Measurements from ENCODE around the gene CDH18.

CDH18 gene

DNA sequence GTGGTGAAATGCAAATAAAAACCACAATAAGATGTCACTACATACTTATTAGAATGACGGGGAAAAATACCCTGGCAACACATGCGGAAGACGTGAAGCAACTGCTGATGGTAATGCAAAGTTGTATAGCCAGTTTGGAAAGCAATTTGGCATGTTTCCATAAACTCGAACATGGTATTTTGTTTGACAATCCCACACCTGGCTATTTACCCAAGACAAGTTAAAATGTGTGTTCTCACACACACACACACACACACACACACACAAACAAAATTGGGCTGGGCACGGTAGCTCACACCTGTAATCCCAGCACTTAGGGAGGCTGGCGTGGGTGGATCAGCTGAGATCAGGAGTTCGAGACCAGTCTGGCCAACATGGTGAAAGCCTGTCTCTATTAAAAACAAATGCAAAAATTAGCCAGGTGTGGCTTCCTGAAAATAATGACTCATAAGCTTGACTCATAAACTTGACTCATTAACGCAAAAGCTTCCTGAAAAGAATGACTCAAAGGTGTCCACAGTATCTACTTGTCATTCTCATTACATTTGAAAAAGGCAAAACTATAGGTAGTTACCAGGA is 456.5 kb downstream of the CDH18 start:
- Histone ChIP-seq H3K27me3 (ENCODE audit: insufficient read depth, low read depth) (no peaks in the 10 kb centered on the region), H4K20me1 (ENCODE audit: insufficient read depth) (no peaks in the 10 kb centered on the region), H2AFZ (ENCODE audit: low read depth) (no peak overlapping the region), H3K4me2 (no peak overlapping the region), H3K36me3 (ENCODE audit: insufficient read depth) (no peaks in the 10 kb centered on the region), H3K4me3 (IDR thresholded peaks at IDR 0.05; ENCODE audit: insufficient read depth, low read depth, low read length) (no peak overlapping the region), H3K27ac (no peak overlapping the region), H3K9ac (no peak overlapping the region), H3K79me2 (ENCODE audit: insufficient read depth, low read depth) (no peaks in the 10 kb centered on the region), H3K4me1 (ENCODE audit: low read depth, poor library complexity, severe bottlenecking) (no peaks in the 10 kb centered on the region)
- TF ChIP-seq, protein P1, sequence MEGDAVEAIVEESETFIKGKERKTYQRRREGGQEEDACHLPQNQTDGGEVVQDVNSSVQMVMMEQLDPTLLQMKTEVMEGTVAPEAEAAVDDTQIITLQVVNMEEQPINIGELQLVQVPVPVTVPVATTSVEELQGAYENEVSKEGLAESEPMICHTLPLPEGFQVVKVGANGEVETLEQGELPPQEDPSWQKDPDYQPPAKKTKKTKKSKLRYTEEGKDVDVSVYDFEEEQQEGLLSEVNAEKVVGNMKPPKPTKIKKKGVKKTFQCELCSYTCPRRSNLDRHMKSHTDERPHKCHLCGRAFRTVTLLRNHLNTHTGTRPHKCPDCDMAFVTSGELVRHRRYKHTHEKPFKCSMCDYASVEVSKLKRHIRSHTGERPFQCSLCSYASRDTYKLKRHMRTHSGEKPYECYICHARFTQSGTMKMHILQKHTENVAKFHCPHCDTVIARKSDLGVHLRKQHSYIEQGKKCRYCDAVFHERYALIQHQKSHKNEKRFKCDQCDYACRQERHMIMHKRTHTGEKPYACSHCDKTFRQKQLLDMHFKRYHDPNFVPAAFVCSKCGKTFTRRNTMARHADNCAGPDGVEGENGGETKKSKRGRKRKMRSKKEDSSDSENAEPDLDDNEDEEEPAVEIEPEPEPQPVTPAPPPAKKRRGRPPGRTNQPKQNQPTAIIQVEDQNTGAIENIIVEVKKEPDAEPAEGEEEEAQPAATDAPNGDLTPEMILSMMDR (conservative IDR thresholded peaks at IDR 0.05; ENCODE audit: low read depth, low read length): no peak

DNA sequence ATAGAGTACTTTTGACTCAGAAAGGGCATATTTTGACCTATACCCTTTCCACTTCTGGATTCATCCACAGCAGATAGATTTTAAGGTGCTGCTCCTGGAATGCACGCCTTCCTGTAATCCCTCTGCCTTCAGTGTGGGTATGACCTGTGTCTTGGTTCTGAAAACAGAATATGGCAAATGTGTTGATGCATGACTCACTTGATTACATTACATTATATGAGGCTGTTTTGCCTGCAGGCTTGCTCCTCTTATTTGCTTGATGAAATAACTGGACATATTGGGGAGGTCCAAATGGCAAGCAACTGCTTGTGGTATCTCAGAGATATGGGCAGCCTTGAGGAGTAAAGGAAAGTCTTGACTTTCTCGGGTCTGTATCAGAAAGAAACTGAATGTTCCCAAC is 468.6 kb downstream of the CDH18 start:
- Histone ChIP-seq H3K4me3 (IDR thresholded peaks at IDR 0.05; ENCODE audit: insufficient read depth, low read depth, low read length) (no peak overlapping the region), H3K27ac (no peak overlapping the region), H3K27me3 (ENCODE audit: insufficient read depth, low read depth) (no peaks in the 10 kb centered on the region), H3K36me3 (ENCODE audit: insufficient read depth) (no peaks in the 10 kb centered on the region; the same call in 1 of the 2 replicates), H3K79me2 (ENCODE audit: insufficient read depth, low read depth) (no peaks in the 10 kb centered on the region), H3K4me2 (no peak overlapping the region), H3K9ac (no peak overlapping the region), H3K4me1 (ENCODE audit: low read depth, poor library complexity, severe bottlenecking) (no peaks in the 10 kb centered on the region), H2AFZ (ENCODE audit: low read depth) (no peak overlapping the region), H4K20me1 (ENCODE audit: insufficient read depth) (no peaks in the 10 kb centered on the region)
- TF ChIP-seq, protein P1 (conservative IDR thresholded peaks at IDR 0.05; ENCODE audit: low read depth, low read length): no peak

DNA sequence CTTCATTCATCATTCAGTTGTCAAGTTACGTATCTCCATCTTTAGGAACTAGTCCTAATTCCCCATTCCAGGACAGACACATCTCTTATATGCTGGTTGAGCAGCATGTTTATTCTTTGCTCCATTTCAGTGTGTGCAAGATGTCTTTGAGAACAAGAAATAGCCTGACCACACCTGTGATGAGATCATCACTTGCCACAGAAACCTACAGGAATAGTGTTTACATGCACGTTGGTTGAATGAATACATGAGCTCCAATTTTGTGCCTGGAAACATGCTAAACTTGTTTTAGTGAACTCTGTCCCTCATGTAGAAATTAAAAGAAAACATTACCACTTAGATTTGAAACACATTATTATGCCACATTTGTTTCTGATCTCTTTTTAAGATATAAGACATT is 489.1 kb downstream of the CDH18 start:
- Histone ChIP-seq H4K20me1 (ENCODE audit: insufficient read depth) (no peaks in the 10 kb centered on the region; the same call in 1 of the 2 replicates), H3K79me2 (ENCODE audit: insufficient read depth, low read depth) (no peaks in the 10 kb centered on the region), H3K36me3 (ENCODE audit: insufficient read depth) (no peaks in the 10 kb centered on the region), H3K4me1 (ENCODE audit: low read depth, poor library complexity, severe bottlenecking) (peaks cover 14% of the 10 kb centered on the region), H3K4me2 (no peak overlapping the region), H3K27me3 (ENCODE audit: insufficient read depth, low read depth) (no peaks in the 10 kb centered on the region), H3K27ac (no peak overlapping the region), H3K4me3 (IDR thresholded peaks at IDR 0.05; ENCODE audit: insufficient read depth, low read depth, low read length) (no peak overlapping the region), H3K9ac (no peak overlapping the region), H2AFZ (ENCODE audit: low read depth) (no peak overlapping the region)
- TF ChIP-seq, protein P1 (conservative IDR thresholded peaks at IDR 0.05; ENCODE audit: low read depth, low read length): no peak

DNA sequence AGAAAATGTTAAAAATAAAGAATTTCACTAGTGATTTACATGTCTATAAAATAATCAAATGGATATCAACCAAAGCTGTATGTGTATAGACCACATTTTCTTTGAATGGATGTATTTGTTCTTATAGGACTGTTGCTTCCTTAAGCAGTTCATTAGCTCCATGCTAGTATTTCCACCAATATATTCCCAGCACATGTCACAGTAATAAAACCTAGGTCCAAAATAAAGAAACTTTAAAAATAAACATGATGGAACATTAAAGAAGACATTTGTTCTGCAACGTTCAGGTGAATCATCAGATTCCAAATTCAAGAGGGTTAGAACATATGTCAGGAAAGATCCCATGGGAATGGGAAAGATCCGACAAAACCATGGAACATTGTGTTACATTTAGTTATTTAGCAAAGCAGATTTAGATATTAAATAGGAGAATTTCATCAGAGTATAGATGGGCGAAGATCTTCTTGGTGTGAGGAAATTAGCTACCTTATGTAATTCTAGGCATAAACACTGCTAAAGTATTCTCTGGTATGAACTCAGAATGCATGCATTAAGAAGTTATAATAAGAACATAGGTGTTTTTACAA is 490.7 kb downstream of the CDH18 start:
- Histone ChIP-seq H2AFZ (ENCODE audit: low read depth) (no peak overlapping the region), H3K27ac (no peak overlapping the region), H3K27me3 (ENCODE audit: insufficient read depth, low read depth) (no peaks in the 10 kb centered on the region), H3K9ac (no peak overlapping the region), H3K36me3 (ENCODE audit: insufficient read depth) (no peaks in the 10 kb centered on the region), H3K4me3 (IDR thresholded peaks at IDR 0.05; ENCODE audit: insufficient read depth, low read depth, low read length) (no peak overlapping the region), H3K4me2 (no peak overlapping the region), H4K20me1 (ENCODE audit: insufficient read depth) (no peaks in the 10 kb centered on the region; the same call in 1 of the 2 replicates), H3K4me1 (ENCODE audit: low read depth, poor library complexity, severe bottlenecking) (peaks cover 14% of the 10 kb centered on the region), H3K79me2 (ENCODE audit: insufficient read depth, low read depth) (no peaks in the 10 kb centered on the region)
- TF ChIP-seq, protein P1 (conservative IDR thresholded peaks at IDR 0.05; ENCODE audit: low read depth, low read length): no peak
